Fibroblast of pulmonary artery (primary cell): ENCODE results near the gene THEMIS2.

ENCODE experiments used
- DNase-seq: peaks from one replicate; pipeline ENCODE4 v3.0.0-alpha.2; 2010; ENCODE audit warnings: low read depth
- H3K4me3 ChIP-seq: replicated peaks from 2 replicates; pipeline ENCODE4 v1.5.1; 2011; ENCODE audit warnings: low read depth, mild to moderate bottlenecking, control low read depth, low read length, moderate library complexity
- CTCF ChIP-seq: IDR thresholded peaks from 2 replicates; pipeline ENCODE4 v1.5.1; 2011; ENCODE audit warnings: mild to moderate bottlenecking, control low read depth, low read length, inconsistent platforms; ENCODE audit errors: missing control alignments

The THEMIS2 gene

GRCh38 chr1:27886744-27887143, 14.4 kb downstream of the THEMIS2 start:
- H3K4me3 ChIP-seq, result no peak overlapping the region
- no peak for TF ChIP-seq CTCF
- no peak for DNase-seq

- H3K4me3 ChIP-seq, result no peak overlapping the region
- TF ChIP-seq CTCF, result no peak
- no peak for DNase-seq
Measured at GRCh38 chr1:27887215-27888021, 15.1 kb downstream of the THEMIS2 start.

GRCh38 chr1:27889506-27889905, 17.2 kb downstream of the THEMIS2 start:
- DNase-seq, result no peak
- no peak overlapping the region for H3K4me3 ChIP-seq
- TF ChIP-seq CTCF, result no peak

GRCh38 chr1:27891196-27891889, 19.0 kb downstream of the THEMIS2 start:
- TF ChIP-seq CTCF, result no peak
- H3K4me3 ChIP-seq, result no peak overlapping the region
- no peak for DNase-seq

- no peak for TF ChIP-seq CTCF
- no peak for DNase-seq
- H3K4me3 ChIP-seq, result no peak overlapping the region
Measured at GRCh38 chr1:27894521-27894920, 22.2 kb downstream of the THEMIS2 start.

- TF ChIP-seq CTCF, result no peak
- no peak for DNase-seq
- no peak overlapping the region for H3K4me3 ChIP-seq
Measured at GRCh38 chr1:27906759-27907158, 34.4 kb downstream of the THEMIS2 start.
